SK-N-SH (cell line): ENCODE data around the gene TMEM218. TPM values are rescaled to one million over a fixed set of nuclear protein-coding genes. Genes with fewer than 3 reads are reported as not detected.
"Not testable (repeated sequence)": the region's sequence is repeated elsewhere in the genome, so short reads cannot be mapped to it uniquely, and the experiment has no call there.

Experiments
- CTCF ChIA-PET: fragments of 300-600, 350-600 bp; formaldehyde crosslinking; extraction: SDS; loops from one replicate; lab custom pipeline; 2021; lab: Yijun Ruan, JAX
- POLR2A ChIA-PET: fragments of 350-600 bp; sonication (Branson Sonifier 250); formaldehyde crosslinking; extraction: SDS; loops from one replicate; lab custom pipeline; 2020; ENCODE audit warnings: antibody characterized with exemption, inconsistent platforms; lab: Yijun Ruan, JAX
- DNase-seq: peaks from one replicate; pipeline ENCODE4 v3.0.0; 2012
- H2AFZ ChIP-seq: fragments of 200-600 bp; sonication (generic); 2 replicates; pipeline ENCODE4 v1.8.1; 2016; ENCODE audit warnings: antibody characterized with exemption, mild to moderate bottlenecking, low read depth
- H3F3A ChIP-seq: fragments of 200-600 bp; sonication (generic); replicated peaks from 2 replicates; pipeline ENCODE3; 2016; ENCODE audit warnings: antibody characterized with exemption, mild to moderate bottlenecking; ENCODE audit not compliant: insufficient read depth
- H3K27ac ChIP-seq, 2 experiments: fragments of 200-500 bp in 1 of 2; fragments of 200-600 bp in 1 of 2; sonication (Bioruptor generic) in 1 of 2; sonication (generic), shearing (Covaris generic) in 1 of 2; 2 replicates each; pipeline versions ENCODE4 v1.5.1 to v1.6.1; 2014 to 2016; ENCODE audit warnings: low read depth in 2 of 2, inconsistent platforms in 1 of 2, low read length in 1 of 2, mild to moderate bottlenecking in 1 of 2, mixed read lengths in 1 of 2
- H3K27me3 ChIP-seq: fragments of 200-600 bp; sonication (generic), shearing (Covaris generic); 2 replicates; pipeline ENCODE4 v1.6.1; 2016; ENCODE audit warnings: mixed run types; ENCODE audit not compliant: insufficient read depth
- H3K36me3 ChIP-seq, 2 experiments: fragments of 200-500 bp in 1 of 2; fragments of 200-600 bp in 1 of 2; sonication (Bioruptor generic) in 1 of 2; sonication (generic) in 1 of 2; replicated peaks in 1 of 2; 2 replicates each; pipeline versions ENCODE3 to v1.5.1; 2014 to 2016; ENCODE audit warnings: low read length in 1 of 2, mild to moderate bottlenecking in 1 of 2; ENCODE audit not compliant: insufficient read depth in 2 of 2, control insufficient read depth in 1 of 2
- H3K4me1 ChIP-seq, 2 experiments: fragments of 200-500 bp in 1 of 2; fragments of 200-600 bp in 1 of 2; sonication (Bioruptor generic) in 1 of 2; sonication (generic), shearing (Covaris generic) in 1 of 2; 2 replicates each; pipeline versions ENCODE4 v1.5.1 to v1.6.1; 2014 to 2016; ENCODE audit warnings: low read depth in 1 of 2, low read length in 1 of 2, mixed run types in 1 of 2; ENCODE audit not compliant: insufficient read depth in 2 of 2, control insufficient read depth in 1 of 2
- H3K4me2 ChIP-seq: fragments of 200-600 bp; sonication (generic), shearing (Covaris generic); 2 replicates; pipeline ENCODE4 v1.6.1; 2017; ENCODE audit warnings: mixed run types
- H3K4me3 ChIP-seq, 2 experiments: fragments of 200-500 bp in 1 of 2; fragments of 200-600 bp in 1 of 2; sonication (Bioruptor generic) in 1 of 2; sonication (generic), shearing (Covaris generic) in 1 of 2; 2 replicates each; pipeline versions ENCODE4 v1.5.1 to v1.8.1; 2014 to 2016; ENCODE audit warnings: low read depth in 2 of 2, inconsistent platforms in 1 of 2, low read length in 1 of 2, mild to moderate bottlenecking in 1 of 2, mixed read lengths in 1 of 2, moderate library complexity in 1 of 2
- H3K79me2 ChIP-seq: fragments of 200-600 bp; sonication (generic); 2 replicates; pipeline ENCODE4 v1.8.1; 2017; ENCODE audit warnings: mild to moderate bottlenecking; ENCODE audit not compliant: insufficient read depth
- H3K9ac ChIP-seq: fragments of 200-600 bp; sonication (generic); 2 replicates; pipeline ENCODE4 v1.6.1; 2017; ENCODE audit warnings: mixed run types
- H3K9me2 ChIP-seq: fragments of 200-600 bp; sonication (generic); 2 replicates; pipeline ENCODE4 v1.6.1; 2017; ENCODE audit warnings: mixed run types
- H3K9me3 ChIP-seq: fragments of 200-600 bp; sonication (generic); 2 replicates; pipeline ENCODE4 v1.6.1; 2017; ENCODE audit warnings: mixed run types, mild to moderate bottlenecking, moderate library complexity
- H4K20me1 ChIP-seq: fragments of 200-600 bp; sonication (generic); 2 replicates; pipeline ENCODE4 v1.6.1; 2017; ENCODE audit warnings: mild to moderate bottlenecking, mixed run types; ENCODE audit not compliant: insufficient read depth
- ELF1 ChIP-seq: IDR thresholded peaks from 2 replicates; pipeline ENCODE4 v1.4.0; 2012
- EZH2phosphoT487 ChIP-seq: fragments of 200-600 bp; sonication (generic); IDR thresholded peaks from 2 replicates; pipeline ENCODE4 v1.6.1; 2017; ENCODE audit warnings: low read depth, mixed run types, mild to moderate bottlenecking, antibody characterized with exemption, moderate library complexity, borderline replicate concordance
- FOSL2 ChIP-seq: IDR thresholded peaks from 2 replicates; pipeline ENCODE4 v1.4.0; 2012; ENCODE audit warnings: low read depth, mild to moderate bottlenecking, moderate library complexity, borderline replicate concordance
- FOXJ3 ChIP-seq: sonication (generic); formaldehyde crosslinking; IDR thresholded peaks from 2 replicates; pipeline ENCODE4 v1.5.1; 2020; ENCODE audit warnings: mild to moderate bottlenecking, missing genetic modification reagents
- FOXM1 ChIP-seq: IDR thresholded peaks from 2 replicates; pipeline ENCODE4 v1.4.0; 2012; ENCODE audit warnings: low read depth, mild to moderate bottlenecking
- NFIC ChIP-seq: IDR thresholded peaks from 2 replicates; pipeline ENCODE4 v1.4.0; 2012; ENCODE audit warnings: borderline replicate concordance
- PBX3 ChIP-seq: IDR thresholded peaks from 2 replicates; pipeline ENCODE4; 2012
- POLR2AphosphoS5 ChIP-seq: IDR thresholded peaks from 2 replicates; pipeline ENCODE4 v1.6.1; 2012; ENCODE audit warnings: low read depth, low read length
- REST ChIP-seq: IDR thresholded peaks from 2 replicates; pipeline ENCODE4 v1.6.1; 2012; ENCODE audit warnings: mild to moderate bottlenecking, low read depth, low read length, moderate library complexity
- RXRA ChIP-seq: IDR thresholded peaks from 2 replicates; pipeline ENCODE4 v1.4.0; 2012; ENCODE audit warnings: low read depth, mild to moderate bottlenecking, borderline replicate concordance
- SIN3A ChIP-seq: IDR thresholded peaks from 2 replicates; pipeline ENCODE4 v1.6.1; 2012; ENCODE audit warnings: low read depth, mild to moderate bottlenecking, low read length, moderate library complexity, borderline replicate concordance
- TEAD4 ChIP-seq: IDR thresholded peaks from 2 replicates; pipeline ENCODE4 v1.4.0; 2012; ENCODE audit warnings: mild to moderate bottlenecking, borderline replicate concordance; ENCODE audit not compliant: insufficient read depth
- USF2 ChIP-seq: fragments of 150-350 bp; IDR thresholded peaks from 2 replicates; pipeline ENCODE4 v1.6.1; 2017; ENCODE audit warnings: antibody characterized with exemption, low read length, low read depth, borderline replicate concordance
- WGBS: methylation state at CpG from one replicate; pipeline ENCODE4 v1.1.6; 2017; ENCODE audit warnings: low lambda C conversion rate; 5-methylcytosine and 5-hydroxymethylcytosine counted together
- polyA plus RNA-seq, 3 experiments: library from polyadenylated mRNA; depleted of rRNA; stranded (reverse); fragments of >200 nt; gene quantifications; 2 replicates each; pipeline ENCODE4 v1.2.3, GENCODE V29; 2012

Gene TMEM218
- polyA plus RNA-seq, 1 of the 3 experiments (the other 2 are of a cell fraction) = 36.2 TPM

GRCh38 chr11:125057693-125058016 lies 53.8 kb downstream of the TMEM218 start:
- H4K20me1 ChIP-seq = no peaks in the 10 kb centered on the region
- H3K9me3 ChIP-seq = no peaks in the 10 kb centered on the region
- H3K27ac ChIP-seq = no peak overlapping the region
- no peak overlapping the region for H2AFZ ChIP-seq
- no peaks in the 10 kb centered on the region; a peak in 1 of 4 replicates for H3K4me1 ChIP-seq
- DNase-seq = no peak
- H3F3A ChIP-seq = no peaks in the 10 kb centered on the region
- 90% methylated on average over 2 of the region's 5 CpGs for WGBS
- H3K4me3 ChIP-seq = no peak overlapping the region
- H3K9ac ChIP-seq = no peak overlapping the region
- H3K27me3 ChIP-seq = no peaks in the 10 kb centered on the region
- H3K4me2 ChIP-seq = no peak overlapping the region
- TF ChIP-seq PBX3 = no peak
- TF ChIP-seq FOXJ3 (CRISPR knock-in tag) = no peak
- TF ChIP-seq RXRA = no peak
- TF ChIP-seq NFIC = no peak
- no peaks in the 10 kb centered on the region for H3K79me2 ChIP-seq
- POLR2A ChIA-PET = no interaction called here
- no peaks in the 10 kb centered on the region for H3K36me3 ChIP-seq
- CTCF ChIA-PET = no interaction called here
- no peaks in the 10 kb centered on the region for H3K9me2 ChIP-seq

- Histone ChIP-seq H3K9ac (no peak overlapping the region), H3K79me2 (no peaks in the 10 kb centered on the region), H3K36me3 (no peaks in the 10 kb centered on the region), H3K27me3 (no peaks in the 10 kb centered on the region), H3K9me2 (no peaks in the 10 kb centered on the region), H3F3A (no peaks in the 10 kb centered on the region), H3K4me3 (no peak overlapping the region), H4K20me1 (no peaks in the 10 kb centered on the region), H3K9me3 (no peaks in the 10 kb centered on the region), H2AFZ (no peak overlapping the region), H3K27ac (no peak overlapping the region), H3K4me1 (no peaks in the 10 kb centered on the region), H3K4me2 (no peak overlapping the region)
- POLR2A ChIA-PET = no interaction called here
- 90% methylated on average over 5 of the region's 5 CpGs for whole genome bisulfite sequencing
- TF ChIP-seq RXRA = no peak
- no peak for TF ChIP-seq ELF1
- no peak for TF ChIP-seq NFIC
- TF ChIP-seq EZH2phosphoT487 = no peak
- TF ChIP-seq REST = no peak
- TF ChIP-seq FOSL2 = no peak
- no peak for TF ChIP-seq USF2
- no peak for TF ChIP-seq POLR2AphosphoS5
- TF ChIP-seq TEAD4 = no peak
- no peak for TF ChIP-seq FOXM1
- TF ChIP-seq SIN3A = no peak
- no peak for DNase-seq
- CTCF ChIA-PET = interaction anchor here (1.0 kb wide), 1 partner anchor 84 kb away, joined by 5 read pairs; no protein-coding TSS in a partner anchor
Observed at GRCh38 chr11:125056931-125057692, 54.3 kb downstream of the TMEM218 start.

- H3K36me3 ChIP-seq, H3K27ac ChIP-seq, H3K4me2 ChIP-seq, H3K9me2 ChIP-seq, H3K9me3 ChIP-seq, H3F3A ChIP-seq, H4K20me1 ChIP-seq, DNase-seq, H3K4me3 ChIP-seq, H3K4me1 ChIP-seq, H3K9ac ChIP-seq, POLR2A ChIA-PET, H3K79me2 ChIP-seq, H3K27me3 ChIP-seq, H2AFZ ChIP-seq: not testable (repeated sequence)
- WGBS = 59% methylated on average over 2 of the region's 2 CpGs
- CTCF ChIA-PET = interaction anchor here (1.0 kb wide), 1 partner anchor 85 kb away, joined by 5 read pairs; no protein-coding TSS in a partner anchor
Observed at GRCh38 chr11:125056111-125056510, 55.3 kb downstream of the TMEM218 start.
